Measurements from ENCODE around the gene ATP11A. TPM values are rescaled to one million over a fixed set of nuclear protein-coding genes. Genes with fewer than 3 reads are reported as not detected.

Gene ATP11A
- total RNA-seq, 1 experiment from 2014 or later, result 80.4 TPM

GRCh38 chr13:112770504-112770903, 80.7 kb downstream of the ATP11A start:
- no peaks in the 10 kb centered on the region for H3K9me3 ChIP-seq (ENCODE audit: control insufficient read depth in 1 of 2, insufficient read depth in 1 of 2, low read depth in 1 of 2, low read length in 2 of 2)
- intact Hi-C loops (cut with micrococcal nuclease), result no loop called here
- no peaks in the 10 kb centered on the region for H3K36me3 ChIP-seq (ENCODE audit: control insufficient read depth in 1 of 2, insufficient read depth in 2 of 2, low read length in 2 of 2)
- RAD21 ChIA-PET (ENCODE audit: low non-redundant PET in 1 of 2, low total read pairs in 2 of 2, uncharacterized antibody in 2 of 2, unreplicated experiment in 2 of 2), result no interaction called here
- H3K4me2 ChIP-seq (ENCODE audit: low read length), result no peak overlapping the region
- no peaks in the 10 kb centered on the region for H3K27me3 ChIP-seq (ENCODE audit: insufficient read depth, low read length)
- no peak overlapping the region for H2AFZ ChIP-seq (ENCODE audit: low read depth, low read length, poor library complexity, severe bottlenecking)
- no TSS peak for BruUV-seq (replicated peaks)
- no peaks in the 10 kb centered on the region for H4K20me1 ChIP-seq (ENCODE audit: insufficient read depth)
- ATAC-seq (no peak), DNase-seq (ENCODE audit: low read depth, low spot score) (no peak)
- peaks cover 0 to 5% of the 10 kb centered on the region in 2 experiments; a peak in 3 of 4 replicates for H3K4me1 ChIP-seq (ENCODE audit: control insufficient read depth in 1 of 2, insufficient read depth in 2 of 2, low read length in 2 of 2)
- H3K9me2 ChIP-seq (ENCODE audit: insufficient read depth), result no peaks in the 10 kb centered on the region
- no peak for TF ChIP-seq FOSL1 (IDR thresholded peaks at IDR 0.05; ENCODE audit: low read depth)
- TF ChIP-seq REST (IDR thresholded peaks at IDR 0.05; ENCODE audit: low read depth), result no peak
- no peak for TF ChIP-seq RAD21 (IDR thresholded peaks at IDR 0.05; ENCODE audit: low read depth)
- TF ChIP-seq POLR2A (IDR thresholded peaks at IDR 0.05; ENCODE audit: borderline replicate concordance, extremely low read depth, insufficient read depth, insufficient read length), result no peak
- no peak for TF ChIP-seq JUND (IDR thresholded peaks at IDR 0.05)
- no peak for TF ChIP-seq ZNF274 (IDR thresholded peaks at IDR 0.05; ENCODE audit: low read depth, low read length)
- no peak for TF ChIP-seq SIN3A (IDR thresholded peaks at IDR 0.05; ENCODE audit: low read depth)
- no peak for TF ChIP-seq SRF (IDR thresholded peaks at IDR 0.05; ENCODE audit: low read depth)
- TF ChIP-seq CTCF (IDR thresholded peaks at IDR 0.05 in 2 of 3, conservative IDR thresholded peaks at IDR 0.05 in 1 of 3; ENCODE audit: borderline replicate concordance in 1 of 3, insufficient read depth in 1 of 3, low read depth in 2 of 3, low read length in 2 of 3), result no peak
- no peak overlapping the region for H3K9ac ChIP-seq (ENCODE audit: low read length)
- H3K79me2 ChIP-seq (ENCODE audit: insufficient read depth, low read length), result peaks cover 11% of the 10 kb centered on the region; the same call in 1 of the 2 replicates
- no peak overlapping the region; the same call in 1 of the 2 replicates for H3K27ac ChIP-seq (ENCODE audit: low read depth, low read length)
- CTCF ChIA-PET, result no interaction called here
- no peak overlapping the region for H3K4me3 ChIP-seq (replicated peaks in 1 of 2; ENCODE audit: low read depth in 1 of 2, low read length in 2 of 2)
- POLR2A ChIA-PET, result no interaction called here

Measured in HCT116 (cell line).